ENCODE data around the gene PRKCE.

PRKCE gene

GRCh38 chr2:45700407-45701013, 49.0 kb downstream of the PRKCE start:
- no peak for DNase-seq (ENCODE audit: low read depth in 2 of 2)
- TF ChIP-seq, protein P1, sequence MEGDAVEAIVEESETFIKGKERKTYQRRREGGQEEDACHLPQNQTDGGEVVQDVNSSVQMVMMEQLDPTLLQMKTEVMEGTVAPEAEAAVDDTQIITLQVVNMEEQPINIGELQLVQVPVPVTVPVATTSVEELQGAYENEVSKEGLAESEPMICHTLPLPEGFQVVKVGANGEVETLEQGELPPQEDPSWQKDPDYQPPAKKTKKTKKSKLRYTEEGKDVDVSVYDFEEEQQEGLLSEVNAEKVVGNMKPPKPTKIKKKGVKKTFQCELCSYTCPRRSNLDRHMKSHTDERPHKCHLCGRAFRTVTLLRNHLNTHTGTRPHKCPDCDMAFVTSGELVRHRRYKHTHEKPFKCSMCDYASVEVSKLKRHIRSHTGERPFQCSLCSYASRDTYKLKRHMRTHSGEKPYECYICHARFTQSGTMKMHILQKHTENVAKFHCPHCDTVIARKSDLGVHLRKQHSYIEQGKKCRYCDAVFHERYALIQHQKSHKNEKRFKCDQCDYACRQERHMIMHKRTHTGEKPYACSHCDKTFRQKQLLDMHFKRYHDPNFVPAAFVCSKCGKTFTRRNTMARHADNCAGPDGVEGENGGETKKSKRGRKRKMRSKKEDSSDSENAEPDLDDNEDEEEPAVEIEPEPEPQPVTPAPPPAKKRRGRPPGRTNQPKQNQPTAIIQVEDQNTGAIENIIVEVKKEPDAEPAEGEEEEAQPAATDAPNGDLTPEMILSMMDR (IDR thresholded peaks at IDR 0.05; ENCODE audit: low read depth, low read length), result no peak
- H3K4me3 ChIP-seq (replicated peaks in 1 of 2; ENCODE audit: low read depth in 2 of 2, low read length in 2 of 2), result no peak overlapping the region

GRCh38 chr2:45705233-45705632, 53.8 kb downstream of the PRKCE start:
- DNase-seq (ENCODE audit: low read depth in 2 of 2), result no peak
- TF ChIP-seq, protein P1 (IDR thresholded peaks at IDR 0.05; ENCODE audit: low read depth, low read length), result no peak
- no peak overlapping the region for H3K4me3 ChIP-seq (replicated peaks in 1 of 2; ENCODE audit: low read depth in 2 of 2, low read length in 2 of 2)

DNA sequence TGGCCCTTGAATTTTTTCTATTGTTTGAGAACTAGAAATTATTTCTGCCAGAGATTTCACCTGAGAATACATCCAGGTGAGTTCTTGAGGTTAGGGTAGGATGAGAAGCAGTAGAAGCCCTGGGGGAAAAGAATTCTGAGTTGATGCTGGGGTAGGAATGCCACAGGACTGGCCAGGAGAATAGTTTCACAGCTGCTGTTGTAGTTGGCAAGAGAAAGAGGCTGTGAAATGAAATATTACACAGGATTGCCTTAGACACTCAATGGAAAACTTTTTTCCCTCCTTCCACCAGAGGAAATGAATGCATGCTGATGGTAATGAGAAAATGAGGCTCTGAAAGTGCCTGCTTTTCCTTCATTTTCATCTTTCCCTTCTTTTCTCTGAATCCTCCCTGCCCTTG, 54.6 kb downstream of the PRKCE start:
- no peak for DNase-seq (ENCODE audit: low read depth in 2 of 2)
- TF ChIP-seq, protein P1 (IDR thresholded peaks at IDR 0.05; ENCODE audit: low read depth, low read length), result no peak
- H3K4me3 ChIP-seq (replicated peaks in 1 of 2; ENCODE audit: low read depth in 2 of 2, low read length in 2 of 2), result no peak overlapping the region

GRCh38 chr2:45707006-45707405, 55.5 kb downstream of the PRKCE start:
- DNase-seq (ENCODE audit: low read depth in 2 of 2), result no peak
- no peak overlapping the region for H3K4me3 ChIP-seq (replicated peaks in 1 of 2; ENCODE audit: low read depth in 2 of 2, low read length in 2 of 2)
- TF ChIP-seq, protein P1 (IDR thresholded peaks at IDR 0.05; ENCODE audit: low read depth, low read length), result no peak

GRCh38 chr2:45707661-45708060, 56.2 kb downstream of the PRKCE start:
- no peak for DNase-seq (ENCODE audit: low read depth in 2 of 2)
- TF ChIP-seq, protein P1 (IDR thresholded peaks at IDR 0.05; ENCODE audit: low read depth, low read length), result no peak

GRCh38 chr2:45708501-45708900, 57.0 kb downstream of the PRKCE start:
- DNase-seq (ENCODE audit: low read depth in 2 of 2), result no peak
- H3K4me3 ChIP-seq (replicated peaks in 1 of 2; ENCODE audit: low read depth in 2 of 2, low read length in 2 of 2), result no peak overlapping the region
- TF ChIP-seq, protein P1 (IDR thresholded peaks at IDR 0.05; ENCODE audit: low read depth, low read length), result no peak

More at GRCh38 chr2:45707661-45708060, 56.2 kb downstream of the PRKCE start:
- no peak overlapping the region for H3K4me3 ChIP-seq (replicated peaks in 1 of 2; ENCODE audit: low read depth in 2 of 2, low read length in 2 of 2)

DNA sequence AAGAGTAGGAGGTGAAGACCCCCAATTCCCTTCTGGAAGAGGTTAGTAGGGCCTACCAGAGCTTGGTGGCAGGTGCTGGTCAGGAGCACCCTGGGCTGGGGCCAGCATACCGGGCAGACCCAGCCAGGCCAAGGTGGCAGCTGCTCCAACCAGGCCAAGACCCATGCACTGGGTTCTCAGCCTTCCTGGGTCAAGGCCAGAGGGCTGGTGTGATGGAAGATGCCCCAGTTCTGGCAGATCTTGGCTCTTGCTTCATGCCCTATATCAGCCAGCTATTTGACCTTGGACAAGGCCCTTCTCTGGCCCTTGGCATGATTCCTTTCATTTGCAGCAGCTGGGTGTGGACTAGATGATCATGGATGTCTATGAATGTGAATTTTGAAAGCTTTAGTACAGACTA, 57.7 kb downstream of the PRKCE start:
- DNase-seq (ENCODE audit: low read depth in 2 of 2), result no peak
- H3K4me3 ChIP-seq (replicated peaks in 1 of 2; ENCODE audit: low read depth in 2 of 2, low read length in 2 of 2), result no peak overlapping the region
- TF ChIP-seq, protein P1 (IDR thresholded peaks at IDR 0.05; ENCODE audit: low read depth, low read length), result no peak
